Suprapubic skin (tissue), 4 donors: ENCODE measurements around the gene SLC25A11.

ENCODE experiments used
- CTCF ChIP-seq, 2 donors: fragments of 200-600 bp in 1 of 2; fragments of 450-650 bp in 1 of 2; sonication (generic) in 1 of 2; IDR thresholded peaks; one replicate each; pipeline ENCODE4 v1.5.1; 2016 to 2019; ENCODE audit warnings: antibody characterized with exemption in 2 of 2, mild to moderate bottlenecking in 1 of 2, moderate library complexity in 1 of 2
- EP300 ChIP-seq: sonication (generic); formaldehyde crosslinking; IDR thresholded peaks from one replicate; pipeline ENCODE4 v1.6.1; 2017; ENCODE audit warnings: antibody characterized with exemption
- POLR2A ChIP-seq, 2 donors: fragments of 450-650 bp; IDR thresholded peaks; one replicate each; pipeline ENCODE4 v1.6.1; 2017; ENCODE audit warnings: antibody characterized with exemption in 2 of 2, mild to moderate bottlenecking in 2 of 2, moderate library complexity in 2 of 2
- POLR2AphosphoS5 ChIP-seq, 3 donors: sonication (generic); formaldehyde crosslinking; IDR thresholded peaks; one replicate each; pipeline ENCODE4 v1.6.1; 2017; ENCODE audit warnings: antibody characterized with exemption in 3 of 3

- TF ChIP-seq POLR2A (IDR thresholded peaks at IDR 0.05) (no peak), CTCF (IDR thresholded peaks at IDR 0.05) (no peak), POLR2AphosphoS5 (IDR thresholded peaks at IDR 0.05) (no peak), EP300 (no peak)
Measured at GRCh38 chr17:4965311-4965986, 25.6 kb upstream of the SLC25A11 start.
